HEK293 (cell line): ENCODE measurements around the gene TUBG2.

ENCODE experiments used
- ATF2 ChIP-seq: fragments of 450-650 bp; formaldehyde crosslinking; IDR thresholded peaks from 2 replicates; pipeline ENCODE4 v1.5.1; 2016; ENCODE audit warnings: missing biosample characterization, missing genetic modification characterization, low read depth
- BCL6B ChIP-seq: fragments of 450-650 bp; formaldehyde crosslinking; IDR thresholded peaks from 2 replicates; pipeline ENCODE4 v1.5.1; 2017; ENCODE audit warnings: missing biosample characterization, missing genetic modification characterization
- FEZF1 ChIP-seq: fragments of 450-650 bp; formaldehyde crosslinking; IDR thresholded peaks from 2 replicates; pipeline ENCODE4 v1.5.1; 2016; ENCODE audit warnings: missing biosample characterization, missing genetic modification characterization
- INSM2 ChIP-seq: fragments of 450-650 bp; formaldehyde crosslinking; IDR thresholded peaks from 2 replicates; pipeline ENCODE4 v1.5.1; 2016; ENCODE audit warnings: missing biosample characterization, missing genetic modification characterization
- KLF10 ChIP-seq: fragments of 450-650 bp; IDR thresholded peaks from 2 replicates; pipeline ENCODE4 v1.5.1; 2018; ENCODE audit warnings: missing biosample characterization, mild to moderate bottlenecking, missing genetic modification characterization
- KLF17 ChIP-seq: fragments of 450-650 bp; formaldehyde crosslinking; IDR thresholded peaks from 2 replicates; pipeline ENCODE4 v1.5.1; 2016; ENCODE audit warnings: missing biosample characterization, missing genetic modification characterization
- MYNN ChIP-seq: fragments of 450-650 bp; formaldehyde crosslinking; IDR thresholded peaks from 2 replicates; pipeline ENCODE4 v1.5.1; 2016; ENCODE audit warnings: missing biosample characterization, missing genetic modification characterization, borderline replicate concordance
- PBX3 ChIP-seq: sonication (generic); formaldehyde crosslinking; IDR thresholded peaks from 2 replicates; pipeline ENCODE4 v1.8.1; 2022; ENCODE audit warnings: mild to moderate bottlenecking, moderate library complexity, missing genetic modification reagents
- YY1 ChIP-seq: fragments of 450-650 bp; formaldehyde crosslinking; IDR thresholded peaks from 2 replicates; pipeline ENCODE4 v1.5.1; 2018; ENCODE audit warnings: missing biosample characterization, missing genetic modification characterization
- ZBTB10 ChIP-seq: fragments of 450-650 bp; formaldehyde crosslinking; IDR thresholded peaks from 2 replicates; pipeline ENCODE4 v1.5.1; 2016; ENCODE audit warnings: missing biosample characterization, missing genetic modification characterization
- ZBTB26 ChIP-seq: fragments of 450-650 bp; formaldehyde crosslinking; optimal IDR thresholded peaks from 2 replicates; pipeline ENCODE3; 2016; ENCODE audit warnings: missing biosample characterization, mild to moderate bottlenecking, missing genetic modification characterization
- ZBTB48 ChIP-seq: fragments of 450-650 bp; formaldehyde crosslinking; IDR thresholded peaks from 2 replicates; pipeline ENCODE4 v1.5.1; 2016; ENCODE audit warnings: missing biosample characterization, missing genetic modification characterization
- ZNF146 ChIP-seq: fragments of 450-650 bp; formaldehyde crosslinking; IDR thresholded peaks from 2 replicates; pipeline ENCODE4 v1.5.1; 2016; ENCODE audit warnings: missing biosample characterization, missing genetic modification characterization
- ZNF174 ChIP-seq: fragments of 450-650 bp; formaldehyde crosslinking; IDR thresholded peaks from 2 replicates; pipeline ENCODE4 v1.5.0; 2017; ENCODE audit warnings: missing biosample characterization, mild to moderate bottlenecking, missing genetic modification characterization
- ZNF19 ChIP-seq: fragments of 450-650 bp; formaldehyde crosslinking; IDR thresholded peaks from 2 replicates; pipeline ENCODE4; 2016; ENCODE audit warnings: missing biosample characterization, missing genetic modification characterization, low read depth
- ZNF239 ChIP-seq: fragments of 450-650 bp; formaldehyde crosslinking; IDR thresholded peaks from 2 replicates; pipeline ENCODE4 v1.5.1; 2016; ENCODE audit warnings: missing biosample characterization, missing genetic modification characterization
- ZNF292 ChIP-seq: fragments of 450-650 bp; formaldehyde crosslinking; IDR thresholded peaks from 2 replicates; pipeline ENCODE4 v1.5.1; 2016; ENCODE audit warnings: low read depth, missing biosample characterization, missing genetic modification characterization, borderline replicate concordance
- ZNF324 ChIP-seq: fragments of 450-650 bp; formaldehyde crosslinking; IDR thresholded peaks from 2 replicates; pipeline ENCODE4 v1.5.1; 2016; ENCODE audit warnings: missing biosample characterization, missing genetic modification characterization
- ZNF398 ChIP-seq: fragments of 450-650 bp; formaldehyde crosslinking; IDR thresholded peaks from 2 replicates; pipeline ENCODE4 v1.5.1; 2017; ENCODE audit warnings: missing biosample characterization, missing genetic modification characterization
- ZNF423 ChIP-seq: fragments of 450-650 bp; formaldehyde crosslinking; IDR thresholded peaks from 2 replicates; pipeline ENCODE4 v1.5.1; 2016; ENCODE audit warnings: missing biosample characterization, missing genetic modification characterization
- ZNF596 ChIP-seq: fragments of 450-650 bp; IDR thresholded peaks from 2 replicates; pipeline ENCODE4 v1.5.0; 2018; ENCODE audit warnings: missing biosample characterization, mild to moderate bottlenecking, missing genetic modification characterization, moderate library complexity
- ZNF624 ChIP-seq: fragments of 450-650 bp; formaldehyde crosslinking; IDR thresholded peaks from 2 replicates; pipeline ENCODE4 v1.5.1; 2017; ENCODE audit warnings: missing biosample characterization, missing genetic modification characterization
- ZSCAN5A ChIP-seq: fragments of 450-650 bp; formaldehyde crosslinking; IDR thresholded peaks from 2 replicates; pipeline ENCODE4 v1.5.1; 2016; ENCODE audit warnings: missing biosample characterization, missing genetic modification characterization

The TUBG2 gene

GRCh38 chr17:42682722-42683403 lies 23.8 kb downstream of the TUBG2 start (continued):
- TF ChIP-seq FEZF1 (tag by site-specific recombination) (no peak), KLF10 (tag by site-specific recombination) (no peak), ZNF324 (tag by site-specific recombination) (no peak; the same call in 1 of the 2 replicates), PBX3 (CRISPR knock-in tag) (no peak; the same call in 1 of the 2 replicates), ZNF596 (tag by site-specific recombination) (no peak), ZBTB48 (tag by site-specific recombination) (peak; percentile 40), BCL6B (tag by site-specific recombination) (no peak), INSM2 (no peak; the same call in 1 of the 2 replicates), MYNN (no peak), KLF17 (tag by site-specific recombination) (no peak), ZSCAN5A (tag by site-specific recombination) (no peak), ZBTB26 (tag by site-specific recombination) (peak; percentile 95), YY1 (tag by site-specific recombination) (no peak), ZNF423 (no peak), ZNF174 (tag by site-specific recombination) (no peak), ZNF624 (no peak), ZNF19 (tag by site-specific recombination) (no peak), ZNF398 (tag by site-specific recombination) (0 out of 2 replicates have a peak, but pooled peaks have one; percentile 4), ZNF292 (no peak), ZBTB10 (tag by site-specific recombination) (no peak), ZNF239 (tag by site-specific recombination) (no peak), ZNF146 (tag by site-specific recombination) (peak; percentile 6; the same call in 1 of the 2 replicates), ATF2 (no peak)
